Measurements from ENCODE around the gene ADCY3. TPM values are rescaled to one million over a fixed set of nuclear protein-coding genes. Genes with fewer than 3 reads are reported as not detected.

Gene ADCY3
- polyA plus RNA-seq, 1 donor from 2014 or later = 28.8 TPM

- Histone ChIP-seq H3F3A (ENCODE audit: insufficient read depth, low read length, poor library complexity, severe bottlenecking) (no peaks in the 10 kb centered on the region), H3K4me2 (ENCODE audit: low read length) (no peak overlapping the region), H3K27ac (ENCODE audit: low read length) (no peak overlapping the region), H3K9me3 (ENCODE audit: low read length) (no peaks in the 10 kb centered on the region), H3K9ac (ENCODE audit: low read length) (no peak overlapping the region), H3K4me3 (ENCODE audit: low read length) (no peak overlapping the region), H3K9me2 (ENCODE audit: insufficient read depth, low read length) (no peaks in the 10 kb centered on the region), H3K79me2 (replicated peaks; ENCODE audit: insufficient read depth, low read length) (no peaks in the 10 kb centered on the region), H3K36me3 (ENCODE audit: insufficient read depth, low read length) (no peaks in the 10 kb centered on the region), H4K20me1 (ENCODE audit: insufficient read depth) (no peaks in the 10 kb centered on the region), H3K27me3 (ENCODE audit: insufficient read depth, low read depth, low read length) (no peaks in the 10 kb centered on the region), H2AFZ (ENCODE audit: low read depth, low read length) (no peak overlapping the region)
- no peak for TF ChIP-seq RAD21 (conservative IDR thresholded peaks at IDR 0.05)
- TF ChIP-seq EP300 (conservative IDR thresholded peaks at IDR 0.05; ENCODE audit: poor library complexity, severe bottlenecking) = no peak
- TF ChIP-seq SMC3 (conservative IDR thresholded peaks at IDR 0.05; ENCODE audit: poor library complexity) = no peak
- no peak for TF ChIP-seq MXI1 (conservative IDR thresholded peaks at IDR 0.05; ENCODE audit: poor library complexity, severe bottlenecking)
- no peak for TF ChIP-seq TAF1 (IDR thresholded peaks at IDR 0.05; ENCODE audit: low read depth)
- no peak for TF ChIP-seq CTCF (IDR thresholded peaks at IDR 0.05; ENCODE audit: poor library complexity, severe bottlenecking)
- no peak for TF ChIP-seq POLR2AphosphoS5 (IDR thresholded peaks at IDR 0.05)
Measured at GRCh38 chr2:24928036-24928435, 8.0 kb upstream of the ADCY3 start.

GRCh38 chr2:24926602-24927252 is 6.7 kb upstream of the ADCY3 start:
- Histone ChIP-seq H3K79me2 (replicated peaks; ENCODE audit: insufficient read depth, low read length) (no peaks in the 10 kb centered on the region), H3F3A (ENCODE audit: insufficient read depth, low read length, poor library complexity, severe bottlenecking) (no peaks in the 10 kb centered on the region), H3K4me2 (ENCODE audit: low read length) (no peak overlapping the region), H2AFZ (ENCODE audit: low read depth, low read length) (no peak overlapping the region), H3K27me3 (ENCODE audit: insufficient read depth, low read depth, low read length) (no peaks in the 10 kb centered on the region), H3K36me3 (ENCODE audit: insufficient read depth, low read length) (no peaks in the 10 kb centered on the region), H3K27ac (ENCODE audit: low read length) (no peak overlapping the region), H3K4me3 (ENCODE audit: low read length) (no peak overlapping the region), H3K9me3 (ENCODE audit: low read length) (no peaks in the 10 kb centered on the region), H3K9me2 (ENCODE audit: insufficient read depth, low read length) (no peaks in the 10 kb centered on the region), H4K20me1 (ENCODE audit: insufficient read depth) (no peaks in the 10 kb centered on the region), H3K9ac (ENCODE audit: low read length) (no peak overlapping the region)
- no peak for TF ChIP-seq EP300 (conservative IDR thresholded peaks at IDR 0.05; ENCODE audit: poor library complexity, severe bottlenecking)
- TF ChIP-seq TAF1 (IDR thresholded peaks at IDR 0.05; ENCODE audit: low read depth) = no peak
- no peak for TF ChIP-seq REST (IDR thresholded peaks at IDR 0.05; ENCODE audit: borderline replicate concordance)
- no peak for TF ChIP-seq RAD21 (conservative IDR thresholded peaks at IDR 0.05)
- TF ChIP-seq EZH2 (IDR thresholded peaks at IDR 0.05; ENCODE audit: borderline replicate concordance, insufficient read depth, low read length, poor library complexity, severe bottlenecking) = no peak

All from neural cell (in vitro differentiated cells).